T follicular helper cell (primary cell): ENCODE data around the gene SLC6A12.

Experiments used
- DNase-seq: peaks from one replicate; pipeline ENCODE4 v3.0.0-alpha.2; 2020; ENCODE audit warnings: low read depth

Gene SLC6A12

GRCh38 chr12:177980-178828 lies 35.8 kb downstream of the SLC6A12 start:
- DNase-seq: no peak

GRCh38 chr12:177336-177979 lies 36.5 kb downstream of the SLC6A12 start:
- no peak for DNase-seq

GRCh38 chr12:176321-177181 lies 37.4 kb downstream of the SLC6A12 start:
- DNase-seq: no peak

GRCh38 chr12:175759-176158 lies 38.2 kb downstream of the SLC6A12 start:
- DNase-seq: no peak

GRCh38 chr12:175250-175649 lies 38.7 kb downstream of the SLC6A12 start:
- no peak for DNase-seq

DNA sequence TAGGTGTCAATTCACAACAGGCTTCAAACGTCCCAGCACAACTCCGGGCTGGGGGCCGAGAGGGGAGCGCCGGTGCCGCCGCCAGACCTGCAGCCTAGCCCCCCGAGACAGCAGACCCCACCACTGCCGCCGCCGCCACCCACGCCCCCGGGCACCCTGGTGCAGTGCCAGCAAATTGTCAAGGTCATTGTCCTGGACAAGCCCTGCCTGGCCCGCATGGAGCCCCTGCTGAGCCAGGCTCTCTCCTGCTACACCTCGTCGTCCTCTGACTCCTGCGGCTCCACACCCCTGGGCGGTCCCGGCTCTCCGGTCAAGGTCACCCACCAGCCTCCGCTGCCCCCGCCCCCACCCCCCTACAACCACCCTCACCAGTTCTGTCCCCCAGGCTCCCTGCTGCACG lies 39.4 kb downstream of the SLC6A12 start:
- no peak for DNase-seq

DNA sequence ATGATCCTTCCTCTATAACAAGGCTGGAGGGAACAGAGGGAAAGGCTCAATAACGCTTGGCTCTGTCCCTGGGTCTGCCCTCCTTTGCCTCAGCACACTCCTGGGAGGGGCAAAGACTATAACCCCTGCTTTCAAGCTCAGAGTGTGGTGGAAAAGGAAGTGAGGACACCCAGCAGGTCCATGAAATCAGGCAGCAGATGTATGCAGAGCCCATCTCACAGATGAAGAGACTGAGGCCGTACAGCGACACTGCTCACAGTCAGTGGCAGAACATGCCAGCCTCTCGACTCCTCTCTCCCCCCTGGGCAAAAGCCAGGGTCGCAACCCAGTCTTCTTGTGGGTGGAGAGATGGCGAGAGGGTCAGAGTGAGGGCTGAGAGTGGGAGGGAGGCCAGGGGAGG lies 39.8 kb downstream of the SLC6A12 start:
- no peak for DNase-seq

DNA sequence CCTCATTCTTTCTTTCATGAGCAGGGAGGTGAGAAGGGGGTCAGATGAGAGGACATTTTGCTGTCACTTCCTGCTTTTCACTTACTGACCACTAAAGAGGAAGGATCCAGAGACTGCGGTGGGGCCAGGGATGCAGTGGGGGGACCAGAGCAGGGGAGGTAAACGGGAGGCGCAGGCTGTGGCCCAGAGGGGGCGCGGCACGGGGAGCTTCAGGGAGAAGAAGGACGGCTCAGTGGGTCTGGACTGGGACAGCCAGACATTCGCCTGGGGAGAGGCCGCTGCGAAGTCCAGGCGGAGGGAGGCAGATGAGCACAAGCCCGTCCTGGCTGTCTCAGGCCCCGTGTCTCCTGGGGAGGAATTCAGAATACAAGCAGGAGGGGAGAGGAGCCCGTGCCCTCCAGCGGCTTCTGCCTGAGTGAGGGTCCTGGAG lies 41.2 kb downstream of the SLC6A12 start:
- no peak for DNase-seq

DNA sequence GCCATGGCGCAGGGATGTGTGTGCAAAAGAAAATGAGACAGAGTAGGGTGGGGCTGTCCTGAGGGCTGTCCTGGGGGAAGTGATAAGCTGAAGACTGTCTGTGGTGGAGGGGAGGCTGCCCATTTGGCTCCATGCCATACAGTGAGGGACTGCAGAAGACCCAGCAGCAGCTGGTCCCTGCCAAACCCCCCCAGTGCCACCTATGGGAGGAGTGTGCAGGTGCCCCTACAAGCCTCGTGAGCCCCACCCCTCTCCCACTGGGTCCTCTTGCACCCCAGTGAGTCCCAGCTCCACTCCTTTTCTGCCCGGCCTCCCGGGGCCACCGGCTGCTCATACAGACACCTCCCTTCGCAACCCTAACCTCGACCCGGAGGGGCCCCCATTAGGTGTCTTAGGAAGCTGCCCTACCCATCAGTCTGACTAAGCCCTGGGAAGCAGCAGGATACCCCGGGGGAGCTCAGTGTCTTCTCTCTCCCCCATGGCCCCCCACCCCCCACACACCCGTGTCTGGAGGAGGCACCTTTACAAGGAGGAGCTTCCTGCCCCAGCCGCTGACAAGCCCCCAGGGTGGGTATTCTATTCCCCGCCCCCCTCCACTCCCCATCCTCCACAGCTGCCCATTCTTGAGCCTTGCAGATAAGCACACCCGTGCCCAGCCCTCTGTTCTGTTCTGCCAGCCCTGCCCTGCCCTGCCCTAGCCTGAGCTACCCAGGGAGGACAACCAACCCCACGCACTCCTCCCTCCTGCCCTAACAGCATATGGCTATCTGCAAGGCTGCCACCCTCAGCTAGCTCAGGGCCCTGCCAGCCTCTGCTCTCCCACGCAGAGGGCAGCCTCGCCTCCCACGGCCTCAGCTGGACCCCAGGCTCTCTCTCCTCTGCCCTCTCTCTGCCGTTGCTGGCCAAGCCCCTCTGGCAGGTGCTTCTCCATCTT lies 41.9 kb downstream of the SLC6A12 start:
- no peak for DNase-seq

GRCh38 chr12:171276-171675 lies 42.7 kb downstream of the SLC6A12 start:
- DNase-seq: no peak

GRCh38 chr12:170371-171225 lies 43.4 kb downstream of the SLC6A12 start:
- no peak for DNase-seq

DNA sequence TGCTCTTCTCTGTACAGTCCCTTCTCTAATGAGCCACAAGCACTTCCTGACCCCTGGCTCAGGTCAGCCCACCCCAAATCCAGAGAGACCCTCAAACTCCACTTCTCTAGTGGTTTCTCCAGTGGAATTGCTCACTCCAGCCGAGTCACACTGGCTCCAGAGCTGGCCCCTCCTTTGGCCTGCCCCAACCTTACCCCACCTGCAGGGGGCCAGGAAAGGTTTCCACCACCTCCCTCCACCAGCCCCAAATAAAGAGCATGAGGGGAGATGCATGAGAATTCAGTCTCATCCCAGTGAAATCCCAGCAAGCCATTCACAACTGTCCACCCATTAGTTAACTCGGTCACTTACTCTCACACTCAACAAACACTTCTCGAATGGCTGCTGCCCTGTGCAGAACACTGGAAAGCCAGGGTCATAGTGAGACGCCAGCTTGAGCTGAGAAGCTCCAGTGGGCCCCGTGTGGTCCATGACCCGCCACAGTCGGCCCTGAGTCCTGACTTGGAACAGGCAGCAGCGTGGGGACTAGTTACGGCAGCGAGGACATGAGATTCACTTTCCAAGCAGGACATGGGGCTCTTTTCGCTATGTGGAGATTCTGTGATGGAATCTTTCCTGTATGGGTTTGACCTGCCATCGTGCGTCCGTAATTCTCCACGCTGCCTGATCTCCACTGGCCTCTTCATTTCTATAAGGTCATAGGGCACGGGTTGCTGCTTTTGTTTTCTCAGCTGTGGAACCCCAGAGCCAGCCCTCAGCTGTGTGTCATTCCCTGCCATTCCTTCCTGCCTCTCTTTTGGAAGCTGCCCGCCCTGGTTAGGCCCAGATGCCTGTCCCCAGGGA lies 44.2 kb downstream of the SLC6A12 start:
- DNase-seq: no peak

DNA sequence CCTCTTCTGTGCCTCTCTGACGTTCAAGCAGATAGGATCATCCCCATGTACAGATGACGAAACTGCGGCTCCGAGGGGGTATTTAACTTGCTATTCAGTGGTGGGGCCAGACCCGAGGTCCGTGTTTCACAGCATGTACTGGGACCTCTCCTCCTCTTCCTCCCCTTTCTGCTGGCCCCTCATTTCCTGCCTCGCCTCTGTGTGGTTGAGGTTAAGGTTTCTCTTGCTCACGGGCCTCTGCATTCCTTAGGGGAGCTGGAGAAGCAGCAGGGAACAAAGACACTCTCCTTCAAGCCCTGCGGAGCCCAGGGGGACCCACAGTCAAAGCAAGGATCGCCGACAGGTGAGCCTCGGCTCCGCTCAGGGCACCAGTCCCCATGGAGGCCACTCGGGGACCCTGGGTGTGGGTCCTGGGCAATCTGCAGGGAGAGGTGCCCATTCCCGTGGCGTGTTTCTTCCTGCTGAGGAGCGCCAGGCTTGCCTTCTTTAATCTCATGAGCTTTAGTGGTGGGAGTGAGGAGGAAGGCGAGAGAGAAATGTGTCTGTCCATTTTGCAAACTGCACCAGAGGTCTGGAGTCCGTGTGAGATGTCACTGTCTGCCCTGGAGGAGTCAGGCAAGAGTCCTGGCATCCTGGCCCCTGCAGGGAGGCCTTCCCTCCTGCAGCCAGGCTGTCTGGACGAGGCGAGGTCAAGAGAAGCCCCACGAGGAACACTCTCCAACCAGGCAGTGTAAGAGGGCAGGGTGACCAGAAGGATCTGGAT lies 45.0 kb downstream of the SLC6A12 start:
- DNase-seq: no peak

DNA sequence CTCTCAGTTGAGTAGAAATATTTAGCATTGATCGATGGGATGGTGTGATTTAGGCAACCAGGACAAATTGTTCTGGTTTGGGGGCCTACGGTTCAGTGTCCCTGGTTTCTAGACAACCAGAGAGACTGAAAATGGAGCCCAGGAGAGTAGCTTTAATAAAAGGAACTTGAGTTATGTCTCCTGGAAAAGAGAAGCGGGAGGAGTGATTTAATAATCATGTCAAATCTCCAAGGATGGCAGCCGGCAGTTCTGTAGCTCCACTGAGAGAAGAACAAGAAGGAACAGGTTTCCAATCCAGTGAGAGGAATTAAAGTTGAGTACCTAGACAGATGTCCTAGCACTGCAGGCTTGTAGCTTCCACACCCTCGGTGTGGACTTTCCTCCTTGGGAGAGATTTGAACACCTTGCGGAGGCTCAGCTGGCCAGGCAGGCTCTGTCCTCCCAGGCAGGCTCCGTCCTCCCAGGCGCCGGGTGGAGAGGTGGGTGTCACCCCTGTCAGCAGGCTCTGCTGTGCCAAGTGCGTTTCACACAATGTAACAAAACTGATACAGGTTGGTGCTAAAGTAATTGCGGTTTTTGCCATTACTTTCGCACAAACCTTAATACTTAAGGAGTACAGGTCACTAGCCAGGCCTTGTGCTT lies 45.9 kb downstream of the SLC6A12 start:
- no peak for DNase-seq

- DNase-seq: no peak
These were observed 47.4 kb downstream of the SLC6A12 start for GRCh38 chr12:166425-167075.

DNA sequence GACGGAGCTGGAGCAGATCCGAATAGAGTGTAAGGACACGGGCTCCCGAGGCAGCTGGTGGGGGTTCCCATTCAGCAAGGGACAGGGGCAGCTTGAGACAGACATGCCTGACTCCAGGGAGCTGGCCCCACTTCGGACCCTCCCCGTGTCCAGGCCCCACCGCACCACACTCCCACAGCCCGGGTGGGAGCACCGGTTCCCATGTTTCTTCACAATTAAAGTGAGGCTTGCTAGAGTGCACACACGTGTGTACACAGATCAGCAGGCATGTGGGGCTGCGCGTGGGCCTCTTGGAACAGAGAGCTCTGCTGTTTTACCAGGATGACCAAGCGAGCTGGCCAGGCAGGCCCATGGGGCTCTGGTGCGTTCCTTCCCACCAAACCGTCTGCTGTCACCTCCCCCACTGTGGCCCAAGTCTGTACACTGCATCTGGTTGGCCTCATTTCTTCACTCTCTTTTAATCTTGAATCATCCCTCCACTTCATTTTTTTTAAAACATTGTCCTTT lies 48.0 kb downstream of the SLC6A12 start:
- DNase-seq: no peak

GRCh38 chr12:164207-164606 lies 49.8 kb downstream of the SLC6A12 start:
- no peak for DNase-seq
